ENCODE results near the gene NTRK2.

NTRK2 gene

GRCh38 chr9:84742261-84742660 is 72.7 kb downstream of the NTRK2 start:
- DNase-seq: no peak

GRCh38 chr9:84744195-84744594 is 74.7 kb downstream of the NTRK2 start:
- no peak for DNase-seq

DNA sequence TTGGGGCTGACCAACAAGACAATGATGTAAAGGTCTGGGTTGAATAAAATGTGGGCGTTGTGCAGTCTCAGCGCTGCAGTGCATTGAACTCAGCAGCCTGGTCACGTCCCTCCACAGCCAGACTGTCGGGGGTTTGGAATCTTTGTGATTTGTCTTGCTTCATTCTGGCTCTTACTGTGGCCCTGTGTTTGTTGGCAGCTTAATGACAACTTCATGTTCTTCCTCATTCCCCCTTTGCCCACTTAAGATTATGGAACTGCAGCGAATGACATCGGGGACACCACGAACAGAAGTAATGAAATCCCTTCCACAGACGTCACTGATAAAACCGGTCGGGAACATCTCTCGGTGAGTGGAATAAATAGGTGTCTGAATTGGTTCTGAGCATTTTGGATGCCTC is 75.2 kb downstream of the NTRK2 start:
- DNase-seq: no peak

GRCh38 chr9:84748112-84748511 is 78.6 kb downstream of the NTRK2 start:
- DNase-seq: no peak

DNA sequence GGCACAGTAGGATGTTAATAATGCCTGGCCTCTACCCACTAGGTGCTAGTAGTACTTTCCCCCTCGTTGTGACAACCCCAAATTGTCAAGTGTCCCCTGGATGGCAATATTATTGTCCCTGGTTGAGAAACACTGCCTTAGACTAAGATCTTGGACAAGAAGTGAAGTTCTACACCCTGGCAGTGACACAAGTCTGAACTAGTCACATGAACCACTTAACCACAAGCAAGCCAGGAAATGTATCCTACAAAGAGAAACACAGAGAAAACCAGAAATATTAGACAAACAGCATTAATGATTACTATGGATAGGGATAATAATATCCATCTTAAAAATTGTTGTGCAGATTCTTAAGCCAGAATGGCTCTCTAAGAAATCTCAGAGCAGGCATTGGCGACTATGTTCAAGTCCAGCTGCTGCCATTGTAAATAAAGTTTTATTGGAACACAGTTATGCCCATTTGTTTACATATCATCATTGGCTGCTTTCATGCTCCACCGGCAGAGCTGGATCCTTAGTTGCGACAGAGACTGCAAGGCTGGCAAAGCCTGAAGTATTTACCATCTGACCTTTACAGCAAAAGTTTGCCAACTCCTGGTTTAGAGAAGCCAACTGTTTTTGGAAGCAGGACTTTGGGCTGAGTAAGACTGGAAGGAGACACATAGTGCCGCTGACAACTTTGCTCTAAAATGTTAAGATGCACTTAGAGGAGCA is 80.8 kb downstream of the NTRK2 start:
- no peak for DNase-seq

- DNase-seq: no peak
Observed at GRCh38 chr9:84751921-84752320, 82.4 kb downstream of the NTRK2 start.

DNA sequence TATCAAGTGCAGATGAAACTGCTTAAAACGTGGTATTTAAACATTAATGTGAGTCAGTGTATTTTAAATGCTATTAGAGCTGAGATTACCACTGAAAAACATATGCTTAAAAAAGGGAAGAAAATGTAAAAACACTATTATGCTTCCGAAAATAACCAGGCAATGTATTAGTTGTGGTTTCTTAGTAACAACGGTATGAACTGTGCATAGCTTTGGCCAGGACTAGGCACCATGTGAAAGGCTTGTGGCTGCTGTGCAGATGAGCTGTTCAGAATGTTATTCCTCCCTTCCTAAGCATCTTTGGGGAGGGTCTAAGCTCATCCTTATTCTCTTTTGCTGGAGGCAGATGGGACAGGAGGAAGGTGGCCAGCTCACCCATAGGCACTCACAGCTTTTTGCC is 84.9 kb downstream of the NTRK2 start:
- DNase-seq: no peak

DNA sequence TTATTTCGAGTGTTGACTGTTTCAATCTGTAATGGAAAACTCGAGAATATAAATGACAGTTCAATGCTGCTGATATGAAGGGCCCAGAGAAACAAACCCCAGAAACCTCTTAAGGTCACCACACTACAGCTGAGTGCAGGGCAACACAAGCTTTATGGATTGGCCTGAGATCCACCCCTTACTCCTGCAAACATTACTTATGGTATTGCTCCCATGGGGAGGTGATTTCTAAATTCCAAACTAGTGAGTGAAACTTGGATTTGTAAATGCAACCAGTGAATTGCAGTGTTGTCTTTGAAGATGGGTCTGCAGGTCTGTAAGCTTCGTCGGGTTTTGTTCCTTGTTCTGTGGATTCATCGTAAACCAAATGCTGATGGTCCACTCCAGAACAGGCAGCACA is 85.4 kb downstream of the NTRK2 start:
- no peak for DNase-seq

- no peak for DNase-seq
Observed at GRCh38 chr9:84755380-84755779, 85.9 kb downstream of the NTRK2 start.

DNA sequence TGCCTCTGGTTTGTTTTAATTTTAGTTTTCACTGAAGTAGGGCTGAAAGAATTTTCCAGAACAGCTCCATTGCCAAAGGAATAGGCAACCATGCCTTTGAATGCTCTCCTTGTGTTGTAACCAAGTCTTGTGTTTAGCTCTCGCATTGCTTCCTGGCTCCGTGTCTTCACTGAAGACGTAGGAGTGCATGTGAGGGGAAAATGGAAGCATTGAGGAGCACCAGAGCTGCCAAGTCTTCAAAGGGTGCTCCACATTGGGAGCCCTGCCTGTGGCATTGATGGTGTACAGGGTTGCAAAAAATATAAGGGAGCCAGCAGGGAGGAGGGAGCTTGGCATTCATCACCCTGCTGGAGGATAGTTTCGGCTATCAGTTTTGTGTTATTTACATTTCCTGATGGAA is 86.6 kb downstream of the NTRK2 start:
- DNase-seq: no peak

GRCh38 chr9:84756731-84757130 is 87.2 kb downstream of the NTRK2 start:
- no peak for DNase-seq

DNA sequence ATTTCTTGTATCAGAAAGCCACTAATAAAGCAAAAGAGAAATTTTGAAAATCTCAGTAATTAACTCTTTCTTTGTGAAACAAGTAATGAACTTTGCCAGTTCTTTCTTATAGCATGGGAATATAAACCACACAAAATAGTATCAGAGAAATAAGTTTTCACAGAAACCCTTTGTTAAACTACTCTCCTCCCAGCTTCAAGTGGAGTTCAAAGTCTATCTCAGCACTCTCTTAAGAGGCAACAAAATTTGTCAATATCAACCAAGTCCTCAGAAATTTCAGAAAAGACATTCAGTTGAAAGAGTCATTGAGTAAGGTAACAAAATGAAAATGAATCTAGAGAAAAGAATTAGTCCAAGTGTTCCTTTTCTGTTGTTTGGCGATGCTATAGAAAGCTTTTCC is 89.3 kb downstream of the NTRK2 start:
- DNase-seq: no peak

DNA sequence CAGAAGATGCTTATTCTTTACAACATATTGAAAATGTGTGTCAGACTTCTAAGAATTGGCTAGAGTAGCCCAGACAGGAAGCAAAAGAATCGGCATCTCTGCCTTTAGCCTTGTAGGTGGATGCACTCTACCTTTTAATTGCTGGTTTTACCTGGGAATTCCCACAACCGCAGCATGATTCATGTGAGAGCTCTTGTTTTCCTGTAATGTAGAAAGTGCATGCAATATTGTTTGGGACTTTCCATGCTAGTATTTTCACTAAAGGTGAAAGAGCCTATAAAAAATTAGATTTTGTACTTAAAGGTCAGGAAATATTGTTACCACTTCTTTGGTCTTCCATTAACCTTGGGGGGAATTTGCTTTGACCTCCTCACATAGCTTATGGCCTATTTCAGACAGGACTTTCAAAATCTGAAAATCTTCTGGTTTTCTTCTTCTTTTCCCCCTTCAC is 89.8 kb downstream of the NTRK2 start:
- peak in 1 of 2 donors; percentile 25 for DNase-seq

- DNase-seq: no peak
Observed at GRCh38 chr9:84759804-84760203, 90.3 kb downstream of the NTRK2 start.

DNA sequence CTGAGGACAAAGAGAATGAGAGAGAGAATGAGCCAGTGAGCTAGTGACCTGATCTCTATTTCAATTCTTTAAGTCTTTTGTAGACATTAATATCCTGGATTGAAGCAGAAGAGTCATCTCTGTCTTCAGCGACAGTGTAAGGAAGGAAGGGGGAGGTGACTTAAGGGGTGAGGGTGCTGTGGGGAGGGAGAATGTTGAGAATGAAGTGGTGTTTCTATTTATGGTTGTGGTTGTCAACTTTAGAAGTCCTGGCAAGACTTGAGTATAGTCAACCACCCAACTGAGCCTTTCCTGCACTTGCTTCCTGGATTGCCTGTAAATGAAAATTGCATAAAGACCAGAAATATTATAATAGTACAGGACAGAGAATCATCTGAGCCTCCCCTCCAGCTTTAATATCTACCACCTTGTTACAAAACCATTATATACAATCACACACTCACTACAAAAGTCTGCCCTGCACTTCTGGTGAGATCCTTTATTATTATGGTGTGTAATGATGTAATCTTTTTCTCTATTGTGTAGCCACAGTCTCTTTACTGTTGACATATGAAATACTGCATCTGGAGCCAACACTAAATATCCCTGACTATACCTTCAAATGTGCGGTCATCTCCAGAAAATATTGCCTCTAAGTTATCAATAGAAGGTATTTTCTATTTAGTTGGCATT is 91.7 kb downstream of the NTRK2 start:
- DNase-seq: no peak

DNA sequence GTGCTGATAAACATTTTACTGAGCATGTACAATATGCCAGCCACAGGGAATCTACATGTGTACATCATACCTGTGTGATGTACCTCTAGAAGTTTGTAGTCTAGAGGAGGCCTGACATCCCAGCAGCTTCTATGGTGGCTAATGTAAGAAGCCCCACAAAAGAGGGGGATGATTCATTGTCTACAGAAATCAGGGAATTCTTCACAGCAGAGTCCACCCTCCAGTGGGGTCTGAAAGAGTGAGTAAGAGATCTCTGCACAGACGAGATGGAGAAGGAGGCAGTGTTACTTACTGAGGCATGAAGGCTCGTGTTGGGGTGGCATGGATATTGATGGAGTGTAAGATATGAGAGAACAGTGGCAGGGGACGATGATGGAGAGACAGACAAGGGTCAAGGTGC is 103.0 kb downstream of the NTRK2 start:
- DNase-seq: no peak

GRCh38 chr9:84773022-84773421 is 103.5 kb downstream of the NTRK2 start:
- DNase-seq: no peak

DNA sequence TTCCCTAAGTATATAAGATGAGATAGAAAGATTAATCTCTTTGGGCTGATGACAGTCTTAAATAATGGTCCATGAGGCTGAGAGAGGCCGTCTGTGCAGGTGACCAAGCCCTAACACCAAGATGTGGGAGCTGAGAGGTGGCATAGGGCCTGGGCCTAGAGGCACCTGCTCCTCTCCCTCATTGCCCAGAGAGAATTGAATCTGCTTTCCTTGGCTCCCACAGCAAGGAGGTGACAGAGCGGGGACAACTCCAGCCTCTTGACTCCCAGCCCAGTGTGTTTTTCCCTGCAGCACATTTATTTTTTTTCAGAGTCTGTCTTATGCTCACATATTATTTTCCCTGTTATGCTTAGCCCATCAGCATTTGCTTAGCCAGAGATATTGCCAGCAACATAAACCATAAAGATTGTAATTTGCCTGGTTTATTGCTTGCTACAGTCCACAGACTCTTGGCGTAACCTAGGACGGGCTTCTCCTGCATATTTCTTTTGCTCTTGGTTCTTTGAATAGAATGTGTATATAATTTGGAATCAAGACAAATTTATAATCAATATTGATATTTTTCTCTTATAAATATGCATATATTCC is 105.6 kb downstream of the NTRK2 start:
- no peak for DNase-seq

DNA sequence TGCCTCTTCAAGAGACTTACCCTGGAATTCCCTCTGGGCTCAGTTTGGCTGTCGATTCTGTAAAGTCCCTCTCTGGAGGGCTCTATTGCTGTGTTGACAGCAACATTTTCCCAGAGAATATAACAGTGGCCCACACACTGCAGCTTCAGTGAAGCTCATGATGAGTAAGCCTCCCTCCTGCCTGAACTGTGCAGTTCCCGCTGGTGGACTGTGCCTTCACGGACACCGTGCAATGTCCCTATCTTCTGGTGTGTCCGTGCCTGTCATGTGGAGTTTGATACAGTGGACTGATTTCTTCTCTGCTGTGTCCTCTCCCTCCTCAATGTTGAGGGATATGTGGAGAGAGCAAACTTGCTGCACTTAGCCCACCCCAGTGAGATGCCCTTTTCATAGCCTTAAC is 109.0 kb downstream of the NTRK2 start:
- no peak for DNase-seq

GRCh38 chr9:84779883-84780282 is 110.4 kb downstream of the NTRK2 start:
- DNase-seq: no peak

- DNase-seq: no peak
Observed at GRCh38 chr9:84780385-84780784, 110.9 kb downstream of the NTRK2 start.

DNA sequence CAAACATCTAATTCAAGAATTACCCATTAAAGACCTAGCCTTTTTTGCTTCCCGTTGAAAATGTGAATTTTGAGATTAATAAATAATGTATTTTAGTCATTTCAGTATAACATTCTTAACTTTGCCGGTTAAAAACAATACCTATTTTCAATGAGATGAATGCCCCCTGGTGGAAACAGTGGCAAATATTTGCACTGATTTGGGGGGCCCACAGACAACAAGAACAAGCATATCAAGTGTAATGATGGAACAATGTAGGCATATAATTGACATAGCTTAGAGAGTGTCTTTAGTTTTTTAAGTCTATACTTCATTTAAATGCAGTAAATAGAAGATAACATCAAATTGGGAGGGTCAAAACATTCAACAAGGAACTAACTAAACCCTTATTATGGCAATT is 111.9 kb downstream of the NTRK2 start:
- DNase-seq: peak in 1 of 2 donors; percentile 10

- no peak for DNase-seq
Observed at GRCh38 chr9:84781931-84782866, 112.7 kb downstream of the NTRK2 start.

Measured in CD4-positive, alpha-beta T cell treated with Interleukin-1 beta for 1 hour (primary cell).